HG03457 (cell line): ENCODE data around the gene NBEAL2.

Experiments used
- ATAC-seq: cut with Tn5 transposase; IDR thresholded peaks from one replicate; pipeline ENCODE4 v1.9.1; 2021; ENCODE audit warnings: moderate number of reproducible peaks; ENCODE audit not compliant: unreplicated experiment

NBEAL2 gene

GRCh38 chr3:46984591-46985459 is 5.4 kb downstream of the NBEAL2 start:
- ATAC-seq: no peak

- no peak for ATAC-seq
These were observed 6.1 kb downstream of the NBEAL2 start for GRCh38 chr3:46985588-46985987.

GRCh38 chr3:46986055-46986730 is 6.7 kb downstream of the NBEAL2 start:
- no peak for ATAC-seq

- no peak for ATAC-seq
These were observed 7.4 kb downstream of the NBEAL2 start for GRCh38 chr3:46986782-46987310.

- ATAC-seq: no peak
These were observed 7.9 kb downstream of the NBEAL2 start for GRCh38 chr3:46987319-46987742.

- ATAC-seq: peak; percentile 35
These were observed 8.4 kb downstream of the NBEAL2 start for GRCh38 chr3:46987743-46988401.

GRCh38 chr3:46988616-46989015 is 9.2 kb downstream of the NBEAL2 start:
- no peak for ATAC-seq

GRCh38 chr3:46989146-46989810 is 9.8 kb downstream of the NBEAL2 start:
- ATAC-seq: no peak

- ATAC-seq: peak; percentile 33
These were observed 11.3 kb downstream of the NBEAL2 start for GRCh38 chr3:46990573-46991374.

- ATAC-seq: no peak
These were observed 12.1 kb downstream of the NBEAL2 start for GRCh38 chr3:46991406-46992165.

- ATAC-seq: no peak
These were observed 12.8 kb downstream of the NBEAL2 start for GRCh38 chr3:46992231-46992630.

- no peak for ATAC-seq
These were observed 13.8 kb downstream of the NBEAL2 start for GRCh38 chr3:46993292-46993691.

- no peak for ATAC-seq
These were observed 14.5 kb downstream of the NBEAL2 start for GRCh38 chr3:46993986-46994385.

- no peak for ATAC-seq
These were observed 15.6 kb downstream of the NBEAL2 start for GRCh38 chr3:46994801-46995731.

- ATAC-seq: no peak
These were observed 16.6 kb downstream of the NBEAL2 start for GRCh38 chr3:46995901-46996562.

GRCh38 chr3:46996689-46997452 is 17.4 kb downstream of the NBEAL2 start:
- no peak for ATAC-seq
